Measurements from ENCODE around the gene AGRP.

The AGRP gene

DNA sequence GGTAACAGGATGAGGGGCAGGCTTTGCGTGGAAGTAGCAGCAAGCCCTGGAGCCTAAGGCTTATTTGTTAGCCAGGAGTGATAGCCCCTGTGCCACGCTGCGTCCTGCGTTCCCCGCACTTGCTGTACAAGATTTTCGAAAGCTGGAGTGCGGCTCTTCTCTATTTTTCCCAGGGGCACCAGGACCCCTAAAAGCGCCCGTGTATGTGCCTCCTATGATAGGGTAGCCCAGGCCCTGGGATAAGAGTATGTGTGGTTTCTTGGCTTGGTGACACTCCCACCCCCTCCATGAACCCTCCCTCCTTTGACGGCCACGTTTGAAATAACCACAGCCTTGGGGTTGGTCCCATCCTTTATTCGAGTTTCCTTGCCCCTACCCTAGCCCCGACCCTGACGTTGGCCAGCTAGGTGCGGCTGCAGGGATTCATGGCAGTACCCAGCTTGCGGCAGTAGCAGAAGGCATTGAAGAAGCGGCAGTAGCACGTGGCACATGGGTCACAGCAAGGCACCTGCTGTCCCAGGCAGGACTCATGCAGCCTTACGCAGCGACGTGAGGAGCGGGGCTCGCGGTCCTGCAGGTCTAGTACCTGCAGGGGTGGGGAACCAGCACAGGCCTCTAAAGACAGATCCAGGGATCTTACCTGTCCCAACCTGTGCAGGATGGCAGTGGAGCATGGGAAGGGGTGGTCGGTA, 968 bp downstream of the AGRP start:
- Histone ChIP-seq H3K4me3 (replicated peaks; ENCODE audit: insufficient read depth, low read length) (peak overlapping the region; percentile 42), H3K27ac (replicated peaks) (peak overlapping the region; percentile 91), H3K27me3 (ENCODE audit: insufficient read depth, poor library complexity, severe bottlenecking) (no peaks in the 10 kb centered on the region)
- DNase-seq (ENCODE audit: low read depth in 1 of 2, low spot score in 1 of 2): no peak
- no peak for TF ChIP-seq GABPA (IDR thresholded peaks at IDR 0.05; ENCODE audit: low read depth)
- no peak for TF ChIP-seq SPI1 (IDR thresholded peaks at IDR 0.05; ENCODE audit: borderline replicate concordance, low read depth)
- TF ChIP-seq CTCF (IDR thresholded peaks at IDR 0.05; ENCODE audit: insufficient read depth, low read length): no peak
- TF ChIP-seq POLR2AphosphoS5 (IDR thresholded peaks at IDR 0.05; ENCODE audit: low read depth): no peak
- no peak for TF ChIP-seq REST (IDR thresholded peaks at IDR 0.05; ENCODE audit: insufficient replicate concordance, low read depth)

- peak overlapping the region; percentile 91 for H3K27ac ChIP-seq (replicated peaks)
- H3K27me3 ChIP-seq (ENCODE audit: insufficient read depth, poor library complexity, severe bottlenecking): no peaks in the 10 kb centered on the region
- peak in 1 of 2 experiments; percentile 35 for DNase-seq (ENCODE audit: low read depth in 1 of 2, low spot score in 1 of 2)
- peak overlapping the region; percentile 42 for H3K4me3 ChIP-seq (replicated peaks; ENCODE audit: insufficient read depth, low read length)
- no peak for TF ChIP-seq SPI1 (IDR thresholded peaks at IDR 0.05; ENCODE audit: borderline replicate concordance, low read depth)
- no peak for TF ChIP-seq GABPA (IDR thresholded peaks at IDR 0.05; ENCODE audit: low read depth)
- TF ChIP-seq REST (IDR thresholded peaks at IDR 0.05; ENCODE audit: insufficient replicate concordance, low read depth): no peak
- TF ChIP-seq POLR2AphosphoS5 (IDR thresholded peaks at IDR 0.05; ENCODE audit: low read depth): no peak
- no peak for TF ChIP-seq CTCF (IDR thresholded peaks at IDR 0.05; ENCODE audit: insufficient read depth, low read length)
Observed at GRCh38 chr16:67481561-67482232, 1.6 kb downstream of the AGRP start.

- Histone ChIP-seq H3K27me3 (ENCODE audit: insufficient read depth, poor library complexity, severe bottlenecking) (no peaks in the 10 kb centered on the region), H3K27ac (replicated peaks) (peak within 1 kb of the TSS; percentile 91), H3K4me3 (replicated peaks; ENCODE audit: insufficient read depth, low read length) (peak within 1 kb of the TSS; percentile 99)
- TF ChIP-seq CTCF (IDR thresholded peaks at IDR 0.05; ENCODE audit: insufficient read depth, low read length) (peak; percentile 36), POLR2AphosphoS5 (IDR thresholded peaks at IDR 0.05; ENCODE audit: low read depth) (peak; percentile 75; the same call in 1 of the 2 replicates), SPI1 (IDR thresholded peaks at IDR 0.05; ENCODE audit: borderline replicate concordance, low read depth) (peak; percentile 77; the same call in 1 of the 2 replicates), GABPA (IDR thresholded peaks at IDR 0.05; ENCODE audit: low read depth) (no peak), REST (IDR thresholded peaks at IDR 0.05; ENCODE audit: insufficient replicate concordance, low read depth) (no peak)
- peak; percentile 98 for DNase-seq (ENCODE audit: low read depth in 1 of 2, low spot score in 1 of 2)
Observed at GRCh38 chr16:67480833-67481560, 2.4 kb downstream of the AGRP start, which contains the start of gene ATP6V0D1. ATP6V0D1 (minus strand) TSS chr16:67481157; CDS start chr16:67481086, 71 bp downstream.
